Activated CD8-positive, alpha-beta T cell treated with anti-CD3 and anti-CD28 coated beads for 36 hours (primary cell): ENCODE results near the gene INPP4A. TPM values are rescaled to one million over a fixed set of nuclear protein-coding genes. Genes with fewer than 3 reads are reported as not detected.

Experiments
- ATAC-seq: fragments of 200-7000 bp; cut with Tn5 transposase; one replicate; pipeline ENCODE4 v1.10.0; 2021; ENCODE audit warnings: mild to moderate bottlenecking, moderate library complexity
- CTCF ChIA-PET: fragments of 350-600 bp; sonication (Branson Sonifier 250); formaldehyde crosslinking; loops from one replicate; lab custom pipeline; 2021; ENCODE audit warnings: antibody characterized with exemption; lab: Charles Lee
- POLR2A ChIA-PET: fragments of 350-600 bp; sonication (Branson Sonifier 250); formaldehyde crosslinking; loops from one replicate; lab custom pipeline; 2021; ENCODE audit warnings: antibody characterized with exemption; lab: Charles Lee
- DNase-seq: peaks from one replicate; pipeline ENCODE4 v3.0.0-alpha.2; 2020
- H3K27ac Mint-ChIP-seq: one replicate; pipeline ENCODE4 v1.8.0; 2021; ENCODE audit warnings: mild to moderate bottlenecking, mixed read lengths
- H3K27me3 Mint-ChIP-seq: one replicate; pipeline ENCODE4 v1.8.0; 2021; ENCODE audit warnings: mixed read lengths
- H3K36me3 Mint-ChIP-seq: one replicate; pipeline ENCODE4 v1.8.0; 2021; ENCODE audit warnings: low read depth, mixed read lengths
- H3K4me1 Mint-ChIP-seq: one replicate; pipeline ENCODE4 v1.8.0; 2021; ENCODE audit warnings: low read depth, mixed read lengths
- H3K4me3 Mint-ChIP-seq: one replicate; pipeline ENCODE4 v1.8.0; 2021; ENCODE audit warnings: mild to moderate bottlenecking, moderate library complexity, mixed read lengths
- H3K9me3 Mint-ChIP-seq: one replicate; pipeline ENCODE4 v1.8.0; 2021; ENCODE audit warnings: mixed read lengths
- CTCF ChIP-seq: fragments of 200-600 bp; IDR thresholded peaks from one replicate; pipeline ENCODE4 v1.8.0; 2022; ENCODE audit warnings: antibody characterized with exemption, mild to moderate bottlenecking
- intact Hi-C: fragments of 100-400 bp; cut with micrococcal nuclease; formaldehyde crosslinking; loops from one replicate; pipeline ENCODE4 v1.10.0; 2022
- total RNA-seq, 2 experiments: library from RNA; stranded (reverse); gene quantifications; one replicate each; pipeline ENCODE4 v1.2.3, GENCODE V29; 2021

INPP4A gene
- total RNA-seq, 2 experiments from 2014 or later: 46.7 to 46.9 TPM

DNA sequence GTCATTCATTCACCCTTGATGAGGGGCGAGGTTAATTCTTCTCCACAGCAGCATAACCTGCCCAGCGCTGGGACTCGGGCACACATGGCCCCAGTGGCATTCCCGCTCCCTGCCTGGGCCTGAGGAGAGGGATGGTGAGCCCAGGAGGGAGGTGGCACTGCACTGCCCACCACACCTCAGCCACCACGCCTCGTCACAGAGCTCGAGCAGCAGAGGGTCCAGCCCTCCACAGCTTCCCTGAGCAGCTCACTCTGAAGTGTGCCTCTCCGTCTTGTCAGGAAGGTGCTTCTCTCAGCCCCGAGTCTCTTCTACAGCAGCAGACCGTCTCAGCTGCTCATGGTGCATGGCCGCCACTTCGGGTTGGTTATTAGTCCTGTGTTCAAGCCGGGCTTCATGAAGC, 128.8 kb downstream of the INPP4A start:
- peaks cover 18% of the 10 kb centered on the region for H3K36me3 Mint-ChIP-seq
- no peak overlapping the region for H3K27ac Mint-ChIP-seq
- H3K9me3 Mint-ChIP-seq: no peaks in the 10 kb centered on the region
- H3K4me1 Mint-ChIP-seq: no peaks in the 10 kb centered on the region
- DNase-seq (no peak), ATAC-seq (no peak)
- H3K27me3 Mint-ChIP-seq: no peaks in the 10 kb centered on the region
- H3K4me3 Mint-ChIP-seq: no peak overlapping the region
- no peak for TF ChIP-seq CTCF
- intact Hi-C loops: no loop called here
- ChIA-PET POLR2A (no interaction called here), CTCF (interaction anchor here (1.2 to 2.1 kb wide), 2 partner anchors 12 to 13 kb away, joined by 5 to 8 read pairs; no protein-coding TSS in a partner anchor)

DNA sequence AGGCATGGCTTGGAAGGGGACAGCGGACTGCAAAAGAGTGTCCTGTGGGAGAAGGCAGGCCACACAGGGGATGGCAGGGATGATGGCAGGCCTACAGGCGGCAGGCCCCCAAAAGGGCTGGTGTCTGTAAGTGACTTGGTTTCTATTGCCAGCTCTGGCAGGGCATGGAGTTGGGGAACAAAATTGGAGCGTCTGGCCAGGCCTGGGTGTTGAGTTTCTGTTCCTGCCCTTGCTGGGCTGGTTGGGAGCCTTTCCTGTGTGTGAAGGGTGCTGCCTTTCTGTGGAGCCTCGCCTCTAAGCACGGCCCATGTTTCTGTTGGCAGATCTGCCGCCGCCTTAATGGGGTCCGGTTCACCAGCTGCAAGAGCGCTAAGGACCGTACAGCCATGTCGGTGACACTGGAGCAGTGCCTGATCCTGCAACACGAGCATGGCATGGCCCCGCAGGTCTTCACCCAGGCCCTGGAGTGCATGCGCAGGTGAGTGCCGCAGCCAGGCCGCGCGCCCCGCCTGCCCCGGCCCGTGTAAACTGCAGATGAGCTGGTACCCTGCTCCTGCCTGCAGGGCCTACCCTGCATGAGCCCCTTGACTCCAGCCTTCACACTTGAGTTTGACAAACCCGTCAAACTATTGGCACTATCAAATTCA, 132.1 kb downstream of the INPP4A start:
- DNase-seq: no peak
- Mint-ChIP-seq H3K36me3 (peaks cover 8% of the 10 kb centered on the region), H3K27me3 (no peaks in the 10 kb centered on the region), H3K9me3 (no peaks in the 10 kb centered on the region), H3K4me1 (no peaks in the 10 kb centered on the region), H3K27ac (no peak overlapping the region), H3K4me3 (no peak overlapping the region)
- TF ChIP-seq CTCF: no peak
- ChIA-PET POLR2A (no interaction called here), CTCF (no interaction called here)
- ATAC-seq: no peak
- intact Hi-C loops: no loop called here

- Mint-ChIP-seq H3K27ac (no peak overlapping the region), H3K4me3 (no peak overlapping the region), H3K9me3 (no peaks in the 10 kb centered on the region), H3K27me3 (no peaks in the 10 kb centered on the region), H3K36me3 (peaks cover 8% of the 10 kb centered on the region), H3K4me1 (no peaks in the 10 kb centered on the region)
- CTCF ChIA-PET: interaction anchor here (0.6 kb wide), 1 partner anchor 45 kb away, joined by 3 read pairs; no protein-coding TSS in a partner anchor
- POLR2A ChIA-PET: no interaction called here
- intact Hi-C loops: no loop called here
- DNase-seq (no peak), ATAC-seq (no peak)
- no peak for TF ChIP-seq CTCF
Observed at GRCh38 chr2:98577313-98577712, 132.7 kb downstream of the INPP4A start.

DNA sequence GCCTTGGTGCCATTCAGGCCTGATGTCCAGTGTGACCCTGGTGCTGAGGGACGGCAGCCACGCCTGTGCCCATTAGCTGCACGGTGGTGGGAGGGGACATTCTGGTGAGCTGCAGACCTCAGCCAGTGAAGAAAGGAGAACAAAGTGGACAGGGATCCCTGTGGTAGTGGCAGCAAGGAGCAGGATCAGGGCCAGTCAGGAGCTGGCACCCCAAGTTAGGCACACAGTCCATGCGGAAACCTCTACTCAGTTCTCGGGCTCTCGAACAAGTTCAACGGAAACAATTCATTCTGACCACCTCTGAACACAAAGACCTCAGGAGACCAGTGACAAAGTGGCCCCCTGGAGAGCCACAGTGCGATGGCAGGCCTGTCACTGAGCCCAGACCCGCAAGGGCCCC, 133.6 kb downstream of the INPP4A start:
- H3K36me3 Mint-ChIP-seq: peaks cover 12% of the 10 kb centered on the region
- no peak for TF ChIP-seq CTCF
- H3K27ac Mint-ChIP-seq: no peak overlapping the region
- intact Hi-C loops: no loop called here
- H3K4me3 Mint-ChIP-seq: no peak overlapping the region
- ATAC-seq (no peak), DNase-seq (no peak)
- ChIA-PET POLR2A (no interaction called here), CTCF (interaction anchor here (0.6 to 1.3 kb wide), 3 partner anchors 9 to 46 kb away, joined by 3 read pairs; no protein-coding TSS in a partner anchor)
- no peaks in the 10 kb centered on the region for H3K4me1 Mint-ChIP-seq
- H3K9me3 Mint-ChIP-seq: no peaks in the 10 kb centered on the region
- H3K27me3 Mint-ChIP-seq: no peaks in the 10 kb centered on the region

DNA sequence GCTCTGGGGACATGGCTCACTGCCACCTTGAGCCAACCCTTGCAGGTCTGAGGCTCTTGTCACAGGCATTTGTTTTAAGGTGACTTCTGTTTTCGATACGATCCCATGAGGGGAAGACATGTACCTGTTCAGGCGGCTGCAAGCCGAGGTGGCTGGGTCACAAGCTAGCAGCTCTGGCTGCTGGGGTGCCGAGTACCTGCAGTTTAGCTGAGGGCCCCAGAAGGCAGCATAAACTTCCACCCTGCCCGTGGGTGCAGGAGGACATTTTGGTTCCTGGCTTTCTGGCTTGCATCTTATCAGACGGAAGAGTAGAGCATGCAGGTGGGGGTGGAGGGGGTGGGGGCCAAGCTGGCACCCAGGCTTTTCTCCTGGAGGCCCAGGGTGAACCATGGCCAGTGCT, 135.3 kb downstream of the INPP4A start:
- no peaks in the 10 kb centered on the region for H3K27me3 Mint-ChIP-seq
- H3K27ac Mint-ChIP-seq: no peak overlapping the region
- H3K9me3 Mint-ChIP-seq: no peaks in the 10 kb centered on the region
- ATAC-seq: no peak
- POLR2A ChIA-PET: interaction anchor here (0.6 kb wide), 1 partner anchor 32 kb away, joined by 3 read pairs; no protein-coding TSS in a partner anchor
- CTCF ChIA-PET: interaction anchor here (1.0 to 1.7 kb wide), 2 partner anchors 11 to 155 kb away, joined by 3 to 6 read pairs; no protein-coding TSS in a partner anchor
- no peak overlapping the region for H3K4me3 Mint-ChIP-seq
- no peak for DNase-seq
- TF ChIP-seq CTCF: no peak
- H3K36me3 Mint-ChIP-seq: peaks cover 15% of the 10 kb centered on the region
- H3K4me1 Mint-ChIP-seq: no peaks in the 10 kb centered on the region
- intact Hi-C loops: no loop called here
